Stomach (tissue), 9 donors: ENCODE data around the gene CDK10. TPM values are rescaled to one million over a fixed set of nuclear protein-coding genes. Genes with fewer than 3 reads are reported as not detected.

Experiments used
- DNase-seq, 2 donors: peaks; one replicate each; pipeline versions ENCODE4 v3.0.0 to v3.0.0-alpha.2; 2013 to 2019
- H3K27ac ChIP-seq, 5 donors: fragments of 200-600 bp in 4 of 5; sonication (generic) in 4 of 5; one replicate each; pipeline ENCODE4 v1.5.1; 2013 to 2019; ENCODE audit warnings: mild to moderate bottlenecking in 1 of 5, moderate library complexity in 1 of 5
- H3K27me3 ChIP-seq, 3 donors: fragments of 200-600 bp; sonication (generic); one replicate each; pipeline ENCODE4 v1.5.1; 2017 to 2019; ENCODE audit warnings: mixed run types in 1 of 3
- H3K36me3 ChIP-seq, 4 donors: fragments of 200-600 bp; sonication (generic); 1 replicate in 3 of 4; 2 replicates in 1 of 4; pipeline ENCODE4 v1.5.1; 2016 to 2019
- H3K4me1 ChIP-seq, 4 donors: fragments of 200-600 bp; sonication (generic); one replicate each; pipeline ENCODE4 v1.5.1; 2016 to 2019
- H3K4me3 ChIP-seq, 4 donors: fragments of 200-600 bp; sonication (generic) in 3 of 4; one replicate each; pipeline ENCODE4 v1.5.1; 2016 to 2019; ENCODE audit warnings: mild to moderate bottlenecking in 1 of 4
- H3K9me3 ChIP-seq, 4 donors: fragments of 200-600 bp; sonication (generic); one replicate each; pipeline ENCODE4 v1.5.1; 2016 to 2019
- EP300 ChIP-seq: sonication (generic); formaldehyde crosslinking; IDR thresholded peaks from one replicate; pipeline ENCODE4 v1.6.1; 2017; ENCODE audit warnings: antibody characterized with exemption
- POLR2A ChIP-seq, 4 donors: fragments of 450-650 bp; IDR thresholded peaks; one replicate each; pipeline ENCODE4 v1.6.1; 2016; ENCODE audit warnings: antibody characterized with exemption in 4 of 4, control low read depth in 2 of 4, mild to moderate bottlenecking in 1 of 4, moderate library complexity in 1 of 4
- POLR2AphosphoS5 ChIP-seq, 3 donors: sonication (generic); formaldehyde crosslinking; IDR thresholded peaks; one replicate each; pipeline ENCODE4 v1.6.1; 2016; ENCODE audit warnings: antibody characterized with exemption in 3 of 3
- WGBS, 5 donors: extraction: QIAGEN DNeasy Blood & Tissue Kit in 3 of 5; methylation state at CpG; one replicate each; pipeline versions ENCODE4 v1.1.5 to v1.1.7; 2013 to 2018; 5-methylcytosine and 5-hydroxymethylcytosine counted together
- intact Hi-C: fragments of 100-400 bp; cut with DNase I; formaldehyde crosslinking; loops from one replicate; pipeline ENCODE4 v1.15.1; 2023; ENCODE audit warnings: low total_unique reads
- polyA plus RNA-seq, 3 donors: library from polyadenylated mRNA; stranded (reverse); fragments of 200-250 nt; gene quantifications; one replicate each; pipeline ENCODE4 v1.2.3, GENCODE V29; 2013
- total RNA-seq, 5 donors: library from RNA; depleted of rRNA; stranded (reverse); fragments of >200 nt; gene quantifications; one replicate each; pipeline versions ENCODE4 v1.1.0 to v1.2.3, GENCODE V29; 2014 to 2016
- TF ChIP-seq, protein P1 (sequence below), 7 experiments: fragments of 450-650 bp in 4 of 7; fragments of 200-600 bp in 3 of 7; sonication (generic) in 3 of 7; IDR thresholded peaks; one replicate each; pipeline ENCODE4 v1.5.1; 2016 to 2019; ENCODE audit warnings: antibody characterized with exemption in 7 of 7, control low read depth in 2 of 7, mild to moderate bottlenecking in 1 of 7
- donor health status: healthy with polysubstance abuse.
- donor health status: Bipolar disorder and iron deficiency.
- donor health status: healthy.

CDK10 gene
- total and polyA plus RNA-seq, 8 donors, result 40.9 to 256 (median 86.4) TPM

DNA sequence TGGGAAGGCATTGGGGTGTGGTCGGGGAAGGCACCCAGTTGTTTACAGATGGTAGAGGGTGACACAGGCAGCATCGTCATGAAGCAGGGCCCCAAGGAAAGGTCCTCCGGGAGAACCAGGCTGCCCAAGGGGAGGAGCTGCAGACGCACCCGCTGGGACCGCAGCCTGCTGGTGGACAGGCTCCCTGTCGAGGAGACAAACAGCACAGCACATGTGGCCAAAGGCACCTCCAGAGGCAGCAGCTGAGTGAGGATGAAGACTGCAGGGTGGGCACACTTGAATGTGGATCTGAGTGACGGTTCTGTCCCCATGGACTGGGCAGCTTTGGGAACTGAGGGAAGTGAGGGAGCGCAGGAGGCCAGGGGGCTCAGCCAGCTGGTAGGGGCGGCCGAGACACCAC lies 41.4 kb upstream of the CDK10 start:
- Histone ChIP-seq H3K36me3 (peaks cover 35 to 56% (median 54%) of the 10 kb centered on the region in 4 donors), H3K9me3 (no peaks in the 10 kb centered on the region), H3K27me3 (peaks cover 0 to 1% (median 0%) of the 10 kb centered on the region in 3 donors), H3K4me3 (no peak overlapping the region), H3K4me1 (peaks cover 8 to 19% (median 14%) of the 10 kb centered on the region in 4 donors), H3K27ac (no peak overlapping the region)
- intact Hi-C loops, result loop anchor here (10.0 kb wide), 1 partner anchor 70 kb away; the partner anchor contains the start of gene CPNE7
- 64 to 87% (median 79%) methylated on average over 4 to 11 of the region's 11 CpGs for WGBS, 5 donors
- TF ChIP-seq, protein P1, sequence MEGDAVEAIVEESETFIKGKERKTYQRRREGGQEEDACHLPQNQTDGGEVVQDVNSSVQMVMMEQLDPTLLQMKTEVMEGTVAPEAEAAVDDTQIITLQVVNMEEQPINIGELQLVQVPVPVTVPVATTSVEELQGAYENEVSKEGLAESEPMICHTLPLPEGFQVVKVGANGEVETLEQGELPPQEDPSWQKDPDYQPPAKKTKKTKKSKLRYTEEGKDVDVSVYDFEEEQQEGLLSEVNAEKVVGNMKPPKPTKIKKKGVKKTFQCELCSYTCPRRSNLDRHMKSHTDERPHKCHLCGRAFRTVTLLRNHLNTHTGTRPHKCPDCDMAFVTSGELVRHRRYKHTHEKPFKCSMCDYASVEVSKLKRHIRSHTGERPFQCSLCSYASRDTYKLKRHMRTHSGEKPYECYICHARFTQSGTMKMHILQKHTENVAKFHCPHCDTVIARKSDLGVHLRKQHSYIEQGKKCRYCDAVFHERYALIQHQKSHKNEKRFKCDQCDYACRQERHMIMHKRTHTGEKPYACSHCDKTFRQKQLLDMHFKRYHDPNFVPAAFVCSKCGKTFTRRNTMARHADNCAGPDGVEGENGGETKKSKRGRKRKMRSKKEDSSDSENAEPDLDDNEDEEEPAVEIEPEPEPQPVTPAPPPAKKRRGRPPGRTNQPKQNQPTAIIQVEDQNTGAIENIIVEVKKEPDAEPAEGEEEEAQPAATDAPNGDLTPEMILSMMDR (IDR thresholded peaks at IDR 0.05), result no peak
- TF ChIP-seq POLR2AphosphoS5 (IDR thresholded peaks at IDR 0.05) (no peak), POLR2A (IDR thresholded peaks at IDR 0.05) (no peak), EP300 (no peak)
- no peak for DNase-seq

DNA sequence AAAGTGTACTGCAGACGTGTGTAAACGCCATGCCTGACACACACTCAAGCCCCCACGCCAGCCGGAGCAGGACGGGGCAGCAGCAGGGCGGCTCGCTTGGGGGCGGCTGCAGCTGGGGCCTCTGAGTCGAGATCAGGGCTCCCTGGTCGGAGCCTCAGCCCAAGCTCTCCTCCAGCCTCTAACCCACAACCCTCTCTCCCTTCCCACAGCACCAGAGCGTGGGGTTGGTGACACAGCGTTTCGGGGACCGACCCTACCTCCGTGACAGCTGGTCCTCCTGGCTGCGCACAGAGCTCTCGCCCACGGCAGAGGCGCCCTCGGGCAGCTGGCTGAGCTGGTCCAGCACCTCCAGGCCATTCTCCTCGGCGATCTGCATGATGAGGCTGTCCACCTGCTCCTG lies 40.2 kb upstream of the CDK10 start:
- intact Hi-C loops, result loop anchor here (10.0 kb wide), 1 partner anchor 71 kb away; the partner anchor contains the start of gene CPNE7
- no peak for TF ChIP-seq EP300
- no peak overlapping the region for H3K27ac ChIP-seq
- WGBS, 5 donors, result 94 to 97% (median 96%) methylated on average over 12 to 22 of the region's 22 CpGs
- DNase-seq, result no peak
- H3K36me3 ChIP-seq, result peaks cover 37 to 68% (median 66%) of the 10 kb centered on the region in 4 donors
- H3K4me3 ChIP-seq, result no peak overlapping the region
- peaks cover 0 to 14% (median 4%) of the 10 kb centered on the region in 4 donors for H3K4me1 ChIP-seq
- H3K9me3 ChIP-seq, result no peaks in the 10 kb centered on the region
- no peaks in the 10 kb centered on the region for H3K27me3 ChIP-seq

DNA sequence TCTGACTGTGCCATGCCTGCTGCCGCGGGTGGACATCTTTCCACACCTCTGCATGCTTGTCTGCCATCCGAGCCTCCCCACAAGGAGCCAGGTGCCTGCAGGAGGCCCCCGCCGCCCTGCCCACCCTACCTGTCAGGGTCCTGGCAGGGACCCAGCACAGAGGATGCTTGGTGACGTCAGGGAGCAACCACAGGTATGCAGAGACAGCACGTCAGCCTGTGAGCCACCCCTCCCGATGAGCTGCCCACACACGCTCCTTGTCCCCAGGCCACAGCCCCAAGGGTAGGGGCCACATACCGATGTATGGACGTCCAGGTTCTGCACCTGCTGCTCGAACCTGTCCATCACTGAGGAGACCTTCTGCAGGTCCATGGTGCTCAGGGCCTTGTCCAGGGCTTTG lies 39.6 kb upstream of the CDK10 start:
- no peaks in the 10 kb centered on the region for H3K9me3 ChIP-seq
- no peak overlapping the region for H3K4me3 ChIP-seq
- intact Hi-C loops, result loop anchor here (10.0 kb wide), 1 partner anchor 72 kb away; the partner anchor contains the start of gene CPNE7
- no peaks in the 10 kb centered on the region for H3K27me3 ChIP-seq
- peaks cover 0 to 13% (median 4%) of the 10 kb centered on the region in 4 donors for H3K4me1 ChIP-seq
- no peak overlapping the region for H3K27ac ChIP-seq
- TF ChIP-seq POLR2AphosphoS5 (IDR thresholded peaks at IDR 0.05), result no peak
- no peak for TF ChIP-seq POLR2A (IDR thresholded peaks at IDR 0.05)
- TF ChIP-seq EP300, result no peak
- TF ChIP-seq, protein P1 (IDR thresholded peaks at IDR 0.05), result no peak
- WGBS, 5 donors, result 85 to 97% (median 89%) methylated on average over 7 to 12 of the region's 12 CpGs
- H3K36me3 ChIP-seq, result peaks cover 37 to 74% (median 71%) of the 10 kb centered on the region in 4 donors
- no peak for DNase-seq

DNA sequence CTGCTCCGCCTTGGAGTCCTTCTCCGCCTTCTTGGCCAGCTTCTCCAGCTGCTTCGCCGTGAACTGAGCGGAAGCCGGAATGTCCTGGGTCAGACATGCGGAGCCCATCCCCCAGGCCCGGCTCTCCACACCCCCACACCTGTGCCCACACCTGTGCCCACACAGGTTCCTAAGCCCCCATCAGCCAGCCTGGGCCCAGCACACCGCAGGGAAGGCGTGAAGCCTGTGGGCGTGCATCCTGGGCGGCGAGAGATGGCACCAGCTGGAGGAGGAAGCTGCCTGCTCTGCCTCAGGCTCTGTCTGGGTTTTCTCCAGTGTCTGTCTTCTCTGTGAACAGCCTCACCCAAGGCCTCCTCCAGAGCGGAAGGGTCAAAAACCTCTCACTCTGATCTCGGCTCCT lies 34.9 kb upstream of the CDK10 start:
- H3K27me3 ChIP-seq, result no peaks in the 10 kb centered on the region
- intact Hi-C loops, result no loop called here
- no peak overlapping the region for H3K27ac ChIP-seq
- H3K4me3 ChIP-seq, result no peak overlapping the region
- no peak for TF ChIP-seq POLR2A (IDR thresholded peaks at IDR 0.05)
- TF ChIP-seq EP300, result no peak
- no peak for TF ChIP-seq POLR2AphosphoS5 (IDR thresholded peaks at IDR 0.05)
- TF ChIP-seq, protein P1 (IDR thresholded peaks at IDR 0.05), result no peak
- H3K9me3 ChIP-seq, result no peaks in the 10 kb centered on the region
- H3K4me1 ChIP-seq, result peaks cover 5 to 33% (median 19%) of the 10 kb centered on the region in 4 donors
- peaks cover 15 to 68% (median 62%) of the 10 kb centered on the region in 4 donors for H3K36me3 ChIP-seq
- no peak for DNase-seq
- 84 to 93% (median 88%) methylated on average over 15 of the region's 15 CpGs for WGBS, 5 donors

DNA sequence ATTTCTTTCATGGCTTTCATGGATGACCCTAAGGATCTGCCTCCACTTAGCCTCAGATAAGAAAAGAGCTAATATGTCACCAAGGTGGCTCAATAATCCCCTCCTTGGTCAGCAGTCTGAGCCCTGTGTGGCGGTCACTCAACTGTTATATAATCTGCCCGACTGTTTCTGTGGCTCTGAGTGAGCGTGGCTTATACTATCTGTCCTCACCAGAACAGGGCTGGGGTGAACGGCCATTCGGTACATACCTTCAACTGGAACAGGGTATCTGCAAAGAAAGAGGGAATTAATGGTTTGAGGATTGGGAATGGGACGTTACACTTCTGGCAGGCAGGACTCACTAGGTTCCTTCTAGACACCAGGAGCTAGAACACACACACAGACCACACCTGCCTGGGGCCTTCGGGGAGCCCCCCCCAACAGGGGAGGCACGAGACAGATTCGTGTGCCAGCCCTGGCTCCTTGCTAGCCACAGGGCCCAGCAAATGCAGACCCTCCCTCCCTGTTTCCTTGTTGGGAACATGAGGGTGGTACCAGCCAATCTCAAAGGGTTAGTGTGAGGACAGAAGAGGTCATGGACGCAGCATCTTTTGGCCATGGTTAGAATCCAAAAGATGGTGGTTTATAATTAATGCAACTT lies 32.7 kb upstream of the CDK10 start:
- TF ChIP-seq EP300 (no peak), POLR2A (IDR thresholded peaks at IDR 0.05) (no peak), POLR2AphosphoS5 (IDR thresholded peaks at IDR 0.05) (no peak)
- TF ChIP-seq, protein P1 (IDR thresholded peaks at IDR 0.05), result no peak
- no peak overlapping the region for H3K27ac ChIP-seq
- H3K9me3 ChIP-seq, result no peaks in the 10 kb centered on the region
- intact Hi-C loops, result no loop called here
- no peaks in the 10 kb centered on the region for H3K27me3 ChIP-seq
- H3K4me3 ChIP-seq, result no peak overlapping the region
- peaks cover 15 to 46% (median 31%) of the 10 kb centered on the region in 4 donors for H3K4me1 ChIP-seq
- H3K36me3 ChIP-seq, result peaks cover 7 to 53% (median 48%) of the 10 kb centered on the region in 4 donors
- no peak for DNase-seq
- 82 to 92% (median 86%) methylated on average over 7 to 10 of the region's 10 CpGs for WGBS, 5 donors
